Adrenal gland (tissue), 12 donors: ENCODE results near the gene STAM. TPM values are rescaled to one million over a fixed set of nuclear protein-coding genes. Genes with fewer than 3 reads are reported as not detected.

Experiments
- DNase-seq, 7 donors: peaks; one replicate each; pipeline ENCODE4 v3.0.0-alpha.2; 2019 to 2020
- H3K27ac ChIP-seq, 5 donors: fragments of 200-600 bp; sonication (generic) in 4 of 5; 1 replicate in 3 of 5; 2 replicates in 2 of 5; pipeline versions ENCODE4 v1.5.1 to v1.8.0; 2016 to 2020; ENCODE audit warnings: mild to moderate bottlenecking in 1 of 5
- H3K27me3 ChIP-seq: fragments of 200-600 bp; 2 replicates; pipeline ENCODE4 v1.8.0; 2021
- H3K36me3 ChIP-seq, 2 donors: fragments of 200-600 bp; replicated peaks in 1 of 2; 1 replicate in 1 of 2; 2 replicates in 1 of 2; pipeline versions ENCODE4 v1.5.1 to v1.8.0; 2018 to 2022
- H3K4me1 ChIP-seq, 2 donors: fragments of 200-600 bp; replicated peaks in 1 of 2; 1 replicate in 1 of 2; 2 replicates in 1 of 2; pipeline versions ENCODE4 v1.5.1 to v1.8.0; 2018 to 2021
- H3K4me3 ChIP-seq, 4 donors: fragments of 200-600 bp; sonication (generic) in 3 of 4; one replicate each; pipeline ENCODE4 v1.5.1; 2016 to 2018
- H3K9me3 ChIP-seq, 3 donors: fragments of 200-600 bp; sonication (generic) in 1 of 3; replicated peaks in 1 of 3; 1 replicate in 2 of 3; 2 replicates in 1 of 3; pipeline versions ENCODE4 v1.5.1 to v1.8.0; 2016 to 2021
- POLR2A ChIP-seq, 2 donors: fragments of 450-650 bp; IDR thresholded peaks; one replicate each; pipeline ENCODE4 v1.6.1; 2017; ENCODE audit warnings: antibody characterized with exemption in 2 of 2, mild to moderate bottlenecking in 2 of 2, moderate library complexity in 1 of 2
- WGBS, 4 donors: extraction: QIAGEN DNeasy Blood & Tissue Kit in 2 of 4; methylation state at CpG; one replicate each; pipeline versions ENCODE4 v1.1.5 to v1.1.7; 2013 to 2017; 5-methylcytosine and 5-hydroxymethylcytosine counted together
- intact Hi-C, 2 donors: fragments of 100-400 bp; cut with DNase I; formaldehyde crosslinking; loops; one replicate each; pipeline versions ENCODE4 v1.14.1 to v1.15.0; 2022 to 2023
- polyA plus RNA-seq, 3 donors: library from polyadenylated mRNA; stranded (reverse); fragments of 200-250 nt in 2 of 3; fragments of 350-450 nt in 1 of 3; fragmentation: Illumina TruSeq in 1 of 3; extraction: RNeasy Lipid Tissue Mini Kit (QIAGEN cat#74804) in 1 of 3; gene quantifications; one replicate each; pipeline ENCODE4 v1.2.3, GENCODE V29; 2013 to 2014
- total RNA-seq, 9 donors: library from RNA; depleted of rRNA in 4 of 9; stranded (reverse); fragments of >200 nt in 4 of 9; fragments of 120-200 nt in 1 of 9; fragmentation: NEBNext Ultra II Directional in 1 of 9; extraction: Animal tissue kit (Norgen Biotek cat#: 25700) in 1 of 9; gene quantifications; one replicate each; pipeline versions ENCODE4 v1.1.0 to v1.2.4, GENCODE V29; 2013 to 2023
- TF ChIP-seq, protein P1 (sequence below), 6 experiments: fragments of 450-650 bp in 4 of 6; fragments of 200-600 bp in 2 of 6; sonication (generic) in 1 of 6; IDR thresholded peaks; 1 replicate in 5 of 6; 2 replicates in 1 of 6; pipeline versions ENCODE4 v1.5.1 to v1.8.0; 2016 to 2021; ENCODE audit warnings: antibody characterized with exemption in 6 of 6, mild to moderate bottlenecking in 2 of 6, moderate library complexity in 1 of 6
- donor health status: healthy with polysubstance abuse.
- donor health status: Bipolar disorder and iron deficiency.
- donor health status: DM: yes; HTN: yes; CAD: no.
- donor health status: DM: no; HTN: no; CAD: no.
- donor health status: DM: no; HTN: no; CAD: no.
- donor health status: DM: yes; HTN: yes; CAD: no.

The STAM gene
- total and polyA plus RNA-seq, 12 donors: 10.3 to 58.4 (median 27.0) TPM

- H3K36me3 ChIP-seq: no peaks in the 10 kb centered on the region
- WGBS, 4 donors: 75 to 80% (median 77%) methylated on average over 9 of the region's 9 CpGs
- H3K27ac ChIP-seq: no peak within 1 kb of the TSS
- intact Hi-C loops: no loop called here
- no peak within 1 kb of the TSS for H3K4me3 ChIP-seq
- H3K27me3 ChIP-seq: no peaks in the 10 kb centered on the region
- TF ChIP-seq, protein P1, sequence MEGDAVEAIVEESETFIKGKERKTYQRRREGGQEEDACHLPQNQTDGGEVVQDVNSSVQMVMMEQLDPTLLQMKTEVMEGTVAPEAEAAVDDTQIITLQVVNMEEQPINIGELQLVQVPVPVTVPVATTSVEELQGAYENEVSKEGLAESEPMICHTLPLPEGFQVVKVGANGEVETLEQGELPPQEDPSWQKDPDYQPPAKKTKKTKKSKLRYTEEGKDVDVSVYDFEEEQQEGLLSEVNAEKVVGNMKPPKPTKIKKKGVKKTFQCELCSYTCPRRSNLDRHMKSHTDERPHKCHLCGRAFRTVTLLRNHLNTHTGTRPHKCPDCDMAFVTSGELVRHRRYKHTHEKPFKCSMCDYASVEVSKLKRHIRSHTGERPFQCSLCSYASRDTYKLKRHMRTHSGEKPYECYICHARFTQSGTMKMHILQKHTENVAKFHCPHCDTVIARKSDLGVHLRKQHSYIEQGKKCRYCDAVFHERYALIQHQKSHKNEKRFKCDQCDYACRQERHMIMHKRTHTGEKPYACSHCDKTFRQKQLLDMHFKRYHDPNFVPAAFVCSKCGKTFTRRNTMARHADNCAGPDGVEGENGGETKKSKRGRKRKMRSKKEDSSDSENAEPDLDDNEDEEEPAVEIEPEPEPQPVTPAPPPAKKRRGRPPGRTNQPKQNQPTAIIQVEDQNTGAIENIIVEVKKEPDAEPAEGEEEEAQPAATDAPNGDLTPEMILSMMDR (IDR thresholded peaks at IDR 0.05): no peak
- TF ChIP-seq POLR2A (IDR thresholded peaks at IDR 0.05): no peak
- no peaks in the 10 kb centered on the region for H3K9me3 ChIP-seq
- no peak for DNase-seq
- H3K4me1 ChIP-seq: no peaks in the 10 kb centered on the region
Measured at GRCh38 chr10:17751781-17752445, 108.0 kb downstream of the STAM start, which contains the start of gene TMEM236. Gene TMEM236 (plus strand): TSS chr10:17752201. CDS start chr10:17752296, 95 bp downstream.

GRCh38 chr10:17756557-17757217 lies 112.7 kb downstream of the STAM start:
- intact Hi-C loops: no loop called here
- Histone ChIP-seq H3K4me3 (no peak overlapping the region), H3K27me3 (no peaks in the 10 kb centered on the region), H3K27ac (no peak overlapping the region), H3K36me3 (no peaks in the 10 kb centered on the region), H3K4me1 (no peaks in the 10 kb centered on the region), H3K9me3 (no peaks in the 10 kb centered on the region)
- TF ChIP-seq, protein P1 (IDR thresholded peaks at IDR 0.05): no peak
- TF ChIP-seq POLR2A (IDR thresholded peaks at IDR 0.05): no peak
- no peak for DNase-seq
- 65 to 74% (median 67%) methylated on average over 7 of the region's 7 CpGs for WGBS, 4 donors

DNA sequence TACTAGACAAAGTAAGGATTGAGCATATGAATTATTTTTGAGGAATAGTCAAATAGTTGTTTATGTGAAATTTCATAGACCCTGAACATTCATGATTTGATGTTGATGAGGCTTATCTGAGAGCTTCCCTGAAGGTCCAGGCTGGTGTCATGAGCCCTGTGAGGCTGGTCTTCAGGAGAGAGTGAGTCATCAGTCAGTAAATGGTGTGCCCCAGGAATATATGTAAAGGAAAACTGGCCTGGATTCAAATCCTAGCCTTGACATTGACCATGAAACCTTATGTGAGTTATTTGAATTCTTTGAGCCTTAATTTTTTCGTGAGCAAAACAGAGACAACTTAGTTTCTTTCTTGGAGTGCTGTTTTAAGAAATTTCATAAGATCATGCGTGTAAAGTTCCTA lies 114.2 kb downstream of the STAM start:
- Histone ChIP-seq H3K27me3 (no peaks in the 10 kb centered on the region), H3K36me3 (no peaks in the 10 kb centered on the region), H3K9me3 (no peaks in the 10 kb centered on the region), H3K4me3 (no peak overlapping the region), H3K27ac (no peak overlapping the region), H3K4me1 (no peaks in the 10 kb centered on the region)
- intact Hi-C loops: no loop called here
- WGBS, 4 donors: 71 to 83% (median 77%) methylated on average over 2 of the region's 2 CpGs
- no peak for DNase-seq
- TF ChIP-seq POLR2A (IDR thresholded peaks at IDR 0.05): no peak
- TF ChIP-seq, protein P1 (IDR thresholded peaks at IDR 0.05): no peak

DNA sequence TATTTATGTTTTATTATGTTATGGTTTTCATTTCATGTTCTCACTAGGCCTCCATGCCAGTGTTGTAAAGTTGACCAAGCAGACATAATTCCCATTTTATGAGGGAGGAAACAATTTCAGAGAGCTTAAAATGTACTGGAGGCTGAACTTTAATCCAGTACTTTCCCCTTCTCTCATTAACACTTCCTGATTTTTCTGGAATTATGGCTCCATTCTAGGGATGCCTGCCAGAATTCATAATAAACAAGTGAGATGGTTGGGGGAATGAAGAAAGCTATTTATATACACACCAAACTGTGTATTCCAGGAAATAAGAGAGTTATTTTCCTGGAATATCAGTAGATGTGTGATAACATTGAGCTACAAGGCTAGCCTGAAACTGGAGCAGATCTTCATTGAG lies 114.9 kb downstream of the STAM start:
- Histone ChIP-seq H3K4me3 (no peak overlapping the region), H3K4me1 (no peaks in the 10 kb centered on the region), H3K27ac (no peak overlapping the region), H3K27me3 (no peaks in the 10 kb centered on the region), H3K9me3 (no peaks in the 10 kb centered on the region), H3K36me3 (no peaks in the 10 kb centered on the region)
- DNase-seq: no peak
- intact Hi-C loops: no loop called here
- TF ChIP-seq POLR2A (IDR thresholded peaks at IDR 0.05): no peak
- TF ChIP-seq, protein P1 (IDR thresholded peaks at IDR 0.05): no peak
